Measurements from ENCODE around the gene SNX13.
"Not testable (repeated sequence)": the region's sequence is repeated elsewhere in the genome, so short reads cannot be mapped to it uniquely, and the experiment has no call there.

The SNX13 gene

DNA sequence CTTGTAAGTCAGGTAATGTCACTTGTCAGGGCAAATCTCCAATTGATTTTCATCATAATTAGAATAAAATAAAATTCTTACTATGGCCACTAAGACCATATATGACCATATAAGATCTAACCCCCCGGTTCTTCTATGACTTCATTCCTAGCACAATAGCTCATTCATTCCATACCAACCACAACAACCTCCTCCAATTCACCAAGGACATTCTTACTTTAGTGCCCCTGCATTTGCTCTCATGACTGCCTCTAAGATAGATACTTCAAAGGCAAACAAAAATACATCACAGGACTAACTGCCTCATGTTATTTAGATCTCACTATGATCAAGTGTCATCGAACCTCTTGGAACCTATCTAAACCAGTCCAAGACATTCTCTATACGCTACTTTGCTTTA lies 90.8 kb downstream of the SNX13 start:
- no peak for DNase-seq (ENCODE audit: low read depth)

DNA sequence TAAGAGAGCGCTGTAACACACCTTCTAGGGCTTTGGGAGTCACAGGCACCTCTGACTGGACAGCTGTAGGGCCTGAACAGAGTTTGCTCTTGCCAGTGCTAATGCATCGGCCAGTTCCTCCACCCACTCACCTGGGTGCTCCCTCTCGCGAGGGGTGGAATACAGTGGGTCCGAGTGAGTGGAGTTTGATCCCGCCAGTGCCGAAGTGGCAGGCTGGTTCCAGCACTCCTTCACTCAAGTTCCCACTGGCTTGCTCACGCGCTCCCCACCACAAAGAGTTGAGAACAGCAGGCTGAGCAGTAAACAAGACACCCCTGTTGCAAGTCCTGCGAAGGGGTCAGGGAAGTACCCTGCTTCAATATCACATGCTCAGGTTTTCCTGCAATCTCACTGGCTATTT lies 91.8 kb downstream of the SNX13 start:
- DNase-seq (ENCODE audit: low read depth) = no peak

DNA sequence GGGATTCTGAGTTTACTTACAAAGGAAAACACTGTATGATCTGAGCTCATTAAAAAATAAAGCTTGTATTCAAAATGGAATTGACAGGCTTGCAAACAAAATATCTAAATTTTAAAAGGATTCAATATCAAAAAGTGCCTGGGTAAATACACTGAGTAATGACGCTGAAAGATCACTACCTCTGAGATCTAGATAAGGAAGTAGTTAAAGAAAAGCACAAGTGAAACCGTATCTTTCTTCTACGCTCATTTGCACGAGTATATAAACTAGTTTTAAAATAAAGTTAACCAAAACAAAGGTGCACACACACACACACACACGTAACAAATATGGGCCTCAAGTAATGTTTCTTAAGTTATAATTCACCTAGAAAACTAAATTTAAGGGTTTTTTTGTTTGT lies 93.4 kb downstream of the SNX13 start:
- no peak for DNase-seq (ENCODE audit: low read depth)

DNA sequence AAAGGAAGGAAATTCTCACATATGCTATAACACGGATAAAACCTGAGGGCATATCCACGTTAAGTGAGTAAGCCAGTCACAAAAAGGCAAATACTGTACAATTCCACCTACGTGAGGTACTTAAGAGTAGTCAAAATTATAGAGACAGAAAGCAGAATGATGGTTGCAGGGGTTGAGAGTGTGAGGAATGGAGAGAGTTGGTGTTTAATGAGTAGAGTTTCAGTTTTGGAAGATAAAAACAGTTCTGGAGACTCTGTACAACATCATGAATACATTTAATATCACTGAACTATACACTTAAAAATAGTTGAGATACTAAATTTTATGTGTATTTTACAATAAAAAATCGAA lies 95.1 kb downstream of the SNX13 start:
- DNase-seq (ENCODE audit: low read depth) = no peak

DNA sequence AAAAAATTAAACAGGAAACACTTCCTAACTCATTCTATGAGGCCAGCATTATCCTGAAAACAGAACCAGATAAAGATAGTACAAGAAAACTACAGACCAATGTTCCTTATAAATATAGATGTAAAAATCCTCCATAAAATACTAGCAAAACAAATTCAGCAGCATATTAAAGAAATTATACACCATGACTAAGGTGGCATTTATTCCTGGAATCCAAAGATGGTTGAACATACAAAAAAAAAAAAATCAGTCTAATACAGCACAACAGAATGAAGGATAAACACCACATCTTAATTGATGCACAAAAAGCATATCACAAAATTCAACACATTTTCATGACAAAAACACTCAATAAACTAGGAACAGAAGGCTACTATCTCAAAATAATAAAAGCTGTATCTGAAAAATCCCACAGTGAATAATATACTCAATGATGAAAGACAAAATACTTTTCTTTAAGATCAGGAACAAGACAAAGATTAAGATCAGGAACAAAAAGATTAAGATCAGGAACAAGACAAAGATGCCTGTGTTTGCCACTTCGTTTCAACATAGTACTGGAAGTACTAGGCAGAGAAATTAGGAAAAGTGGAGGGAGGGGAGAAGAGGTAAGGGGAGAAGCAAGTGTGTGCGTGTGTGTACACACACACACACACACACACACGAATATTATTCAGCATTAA lies 95.6 kb downstream of the SNX13 start:
- DNase-seq (ENCODE audit: low read depth) = no peak

DNA sequence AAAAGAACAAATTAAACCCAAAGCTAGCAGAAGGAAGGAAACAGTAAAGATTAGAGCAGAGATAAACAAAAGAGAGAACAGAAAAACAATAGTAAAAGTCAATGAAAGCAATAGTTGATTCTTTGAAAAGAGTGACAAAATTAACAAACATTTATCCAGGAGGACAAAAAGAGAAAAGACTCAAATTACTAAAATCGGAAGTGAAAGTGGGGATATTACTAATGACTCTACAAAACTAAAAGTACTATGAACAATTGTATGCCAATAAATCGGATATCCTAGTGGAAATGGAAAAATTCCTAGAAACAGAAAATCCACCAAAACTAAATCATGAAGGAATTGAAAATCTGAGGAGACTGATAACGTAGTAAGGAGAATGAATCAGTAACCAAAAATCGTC lies 96.3 kb downstream of the SNX13 start:
- no peak for DNase-seq (ENCODE audit: low read depth)

DNA sequence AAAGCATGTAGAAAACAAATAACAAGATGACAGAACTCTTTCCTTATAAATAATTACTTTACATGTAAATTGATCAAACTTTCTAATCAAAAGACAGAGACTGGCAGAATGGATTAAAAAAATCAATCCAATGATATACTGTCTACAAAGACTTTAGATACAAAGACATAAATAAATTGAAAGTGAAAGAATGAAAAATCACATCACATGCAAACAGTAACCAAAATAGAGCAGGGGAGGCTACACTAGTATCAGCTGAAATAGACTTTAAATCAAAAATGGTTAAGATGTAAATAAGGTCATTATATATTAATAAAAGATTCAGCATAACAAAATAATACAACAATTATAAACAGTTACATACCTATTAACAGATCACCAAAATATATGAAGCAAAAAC lies 97.3 kb downstream of the SNX13 start:
- DNase-seq (ENCODE audit: low read depth) = no peak

DNA sequence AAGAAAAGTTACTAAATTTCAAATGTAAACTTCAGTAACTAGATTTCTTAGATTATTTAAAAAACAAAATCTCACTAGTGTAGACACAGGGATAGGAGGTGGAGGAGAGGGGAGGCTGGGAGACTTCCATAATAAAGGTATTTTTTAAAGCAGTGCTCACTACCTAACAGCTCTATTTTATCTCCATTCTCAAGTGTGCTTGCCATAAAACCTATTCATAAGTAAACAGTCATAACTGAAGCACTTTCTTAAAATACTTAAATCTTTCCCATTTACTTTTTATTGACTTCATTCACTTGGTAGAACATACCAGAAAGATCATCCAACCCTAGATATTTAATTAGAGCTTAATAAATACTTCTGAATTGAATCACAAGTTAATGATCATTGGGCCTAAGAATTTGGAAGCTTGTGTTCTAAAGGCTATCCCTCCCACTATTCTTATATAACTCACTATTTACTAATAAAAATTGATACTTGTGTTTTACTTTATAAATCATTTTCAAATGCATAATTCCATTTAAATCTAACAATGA lies 107.4 kb downstream of the SNX13 start:
- no peak for DNase-seq (ENCODE audit: low read depth)

DNA sequence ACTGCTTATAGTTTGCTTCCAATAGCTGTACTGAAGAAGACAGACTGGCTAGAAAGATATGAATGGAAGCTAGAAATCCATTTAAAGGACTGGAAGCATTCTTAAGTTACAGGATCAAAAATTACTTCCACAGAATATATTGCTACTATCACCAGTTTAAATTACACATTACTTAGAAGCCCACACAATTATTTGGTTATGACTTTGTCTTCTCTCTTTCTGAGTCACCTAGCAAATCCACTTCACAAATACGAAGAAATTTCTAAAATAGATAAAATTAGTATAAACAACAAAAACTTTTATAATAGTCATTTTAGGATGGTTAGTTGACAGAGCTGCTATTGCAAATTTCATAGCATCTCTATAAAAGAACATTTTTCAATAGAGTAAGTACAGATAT lies 108.1 kb downstream of the SNX13 start:
- no peak for DNase-seq (ENCODE audit: low read depth)

DNA sequence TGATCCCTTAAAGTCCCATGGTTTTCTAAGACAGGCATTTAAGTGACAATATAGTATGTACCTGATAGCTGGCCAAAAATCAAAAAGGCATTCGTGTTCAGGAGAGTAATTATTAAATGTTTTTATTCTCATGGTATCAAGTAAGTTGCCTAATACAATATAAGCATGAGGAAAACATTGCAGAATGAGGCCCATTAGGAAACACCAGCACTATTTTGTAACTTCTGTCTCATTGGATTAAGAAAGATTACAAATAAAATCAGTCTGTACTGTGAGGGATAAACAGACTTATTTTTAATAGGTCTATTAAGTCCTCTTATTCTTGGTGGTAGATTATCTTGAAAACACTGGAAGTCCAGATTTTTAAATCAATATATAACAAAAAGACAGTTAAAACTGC lies 110.1 kb downstream of the SNX13 start:
- DNase-seq (ENCODE audit: low read depth) = no peak

DNA sequence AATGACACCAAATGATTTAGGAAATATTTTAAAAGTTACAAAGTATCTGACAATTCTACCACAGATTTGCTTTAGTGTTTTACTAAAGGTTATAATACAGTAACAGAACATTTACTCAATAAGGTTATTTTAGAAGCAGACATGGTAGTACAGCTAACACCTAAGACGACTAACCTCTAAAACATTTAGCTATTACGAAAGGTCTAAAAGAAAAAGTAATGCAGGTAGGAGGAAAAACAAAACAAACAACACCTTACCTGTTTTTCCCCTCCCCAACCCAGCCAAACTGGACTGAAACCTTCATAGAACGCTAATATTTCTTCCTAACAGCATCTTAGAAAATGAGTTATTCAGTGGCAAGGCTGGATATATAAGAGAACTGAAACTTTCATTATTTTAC lies 111.3 kb downstream of the SNX13 start:
- DNase-seq (ENCODE audit: low read depth) = no peak

DNA sequence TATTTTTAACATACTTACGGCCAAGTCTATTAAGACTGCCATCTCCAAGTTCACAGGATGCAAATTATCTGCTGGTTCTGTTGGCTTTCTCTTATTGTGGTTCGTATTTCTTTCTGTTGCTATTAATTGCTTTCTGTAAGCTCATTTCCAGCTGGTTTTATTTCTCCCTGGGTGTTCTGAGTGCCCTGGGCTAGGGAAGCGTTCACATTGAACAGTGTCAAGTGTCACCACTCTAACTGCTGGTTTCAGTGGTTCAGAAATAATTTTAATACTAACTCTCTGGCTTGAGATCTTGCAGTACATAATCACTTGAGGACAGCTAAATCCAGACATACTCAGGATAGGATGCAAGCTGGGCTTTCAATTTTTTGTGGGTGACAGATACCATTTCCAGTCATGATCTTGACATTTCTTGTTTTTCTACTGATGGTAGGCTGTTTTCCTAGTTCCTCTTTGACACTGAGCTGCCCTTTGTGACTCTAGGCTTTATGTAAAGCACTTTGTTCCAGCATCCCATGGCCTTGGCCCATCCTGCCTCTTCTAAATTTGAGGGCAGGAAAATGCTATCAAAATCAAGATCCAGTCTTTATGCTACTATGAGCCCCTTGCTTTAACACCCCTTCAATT lies 117.6 kb downstream of the SNX13 start:
- no peak for DNase-seq (ENCODE audit: low read depth)

DNA sequence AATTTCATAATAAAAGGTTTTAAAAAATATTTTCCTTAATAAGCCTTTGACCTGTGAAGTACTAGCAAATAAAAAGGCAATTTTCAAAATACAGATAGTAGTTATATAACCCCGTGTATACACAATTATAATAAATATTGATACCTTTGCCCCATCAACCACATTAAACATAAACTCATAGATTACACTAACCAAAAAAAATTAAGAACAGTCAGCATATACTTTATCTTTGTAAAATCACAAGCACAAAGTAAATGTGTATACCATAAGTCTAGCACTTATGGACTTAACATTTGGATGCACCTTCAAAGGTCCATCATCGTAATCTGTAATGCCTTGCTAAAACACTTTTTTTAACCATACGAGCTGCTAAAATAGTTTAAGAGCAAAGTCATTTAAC lies 123.4 kb downstream of the SNX13 start:
- DNase-seq (ENCODE audit: low read depth) = no peak

DNA sequence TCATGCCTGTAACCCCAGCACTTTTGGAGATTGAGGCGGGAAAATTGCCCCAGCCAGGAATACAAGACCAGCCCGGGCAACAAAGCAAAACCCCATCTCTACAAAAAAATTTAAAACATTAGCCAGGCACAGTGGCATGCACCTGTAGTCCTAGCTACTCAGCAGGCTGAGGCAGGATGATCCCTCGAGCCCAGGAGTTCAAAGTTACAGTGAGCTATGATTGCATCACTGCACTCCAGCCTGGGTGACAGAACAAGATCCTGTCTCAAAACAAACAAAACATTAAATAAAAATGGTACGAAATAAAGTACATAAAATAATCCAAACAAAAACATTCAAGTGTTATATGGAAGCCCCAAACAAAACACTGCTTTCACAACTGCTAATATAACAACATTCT lies 125.0 kb downstream of the SNX13 start:
- DNase-seq (ENCODE audit: low read depth) = no peak

DNA sequence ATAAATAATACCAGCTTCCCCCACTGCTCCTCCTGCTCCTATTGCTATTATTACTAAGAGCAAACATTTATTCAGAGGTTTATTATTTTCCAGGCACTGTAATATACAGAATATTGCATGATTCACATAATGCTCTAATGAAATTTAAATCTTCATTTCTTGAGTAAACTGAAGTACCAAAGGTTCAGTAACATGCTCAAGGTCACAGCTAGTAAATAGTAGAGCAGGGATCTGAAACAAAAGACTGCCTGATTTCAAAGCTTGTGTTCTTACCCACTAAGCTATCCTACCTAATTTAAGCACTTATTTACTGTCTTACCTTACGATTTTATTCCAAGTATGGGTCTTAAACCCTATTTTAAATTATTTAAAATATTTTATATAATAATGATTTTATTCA lies 126.2 kb downstream of the SNX13 start:
- no peak for DNase-seq (ENCODE audit: low read depth)

DNA sequence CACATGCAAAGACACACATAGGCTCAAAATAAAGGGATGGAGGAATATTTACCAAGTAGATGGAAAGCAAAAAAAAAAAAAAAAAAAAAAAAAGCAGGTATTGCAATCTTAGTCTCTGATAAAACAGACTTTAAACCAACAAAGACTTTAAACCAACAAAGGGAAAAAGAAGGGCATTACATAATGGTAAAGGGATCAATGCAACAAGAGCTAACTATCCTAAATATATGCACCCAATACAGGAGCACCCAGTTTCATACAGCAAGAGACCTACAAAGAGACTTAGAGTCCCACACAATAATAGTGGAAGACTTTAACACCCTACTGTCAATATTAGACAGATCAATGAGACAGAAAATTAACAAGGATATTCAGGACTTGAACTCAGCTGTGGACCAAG lies 131.1 kb downstream of the SNX13 start:
- not testable (repeated sequence) for DNase-seq (ENCODE audit: low read depth)

DNA sequence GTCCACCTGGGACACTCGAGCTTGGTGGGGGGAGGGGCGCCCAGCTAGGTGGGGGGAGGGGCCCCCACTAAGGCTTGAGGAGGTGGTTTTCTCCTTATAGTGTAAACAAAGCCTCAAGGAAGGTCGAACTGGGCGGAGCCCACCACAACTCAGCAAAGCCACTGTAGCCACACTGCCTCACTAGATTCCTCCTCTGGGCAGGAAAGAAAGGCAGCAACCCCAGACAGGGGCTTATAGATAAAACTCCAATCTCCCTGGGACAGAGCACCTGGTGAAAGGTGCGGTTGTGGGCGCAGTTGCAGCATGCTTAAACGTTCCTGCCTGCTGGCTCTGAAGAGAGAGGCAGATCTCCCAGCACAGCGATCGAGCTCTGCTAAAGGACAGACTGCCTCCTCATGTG lies 133.1 kb downstream of the SNX13 start:
- no peak for DNase-seq (ENCODE audit: low read depth)

DNA sequence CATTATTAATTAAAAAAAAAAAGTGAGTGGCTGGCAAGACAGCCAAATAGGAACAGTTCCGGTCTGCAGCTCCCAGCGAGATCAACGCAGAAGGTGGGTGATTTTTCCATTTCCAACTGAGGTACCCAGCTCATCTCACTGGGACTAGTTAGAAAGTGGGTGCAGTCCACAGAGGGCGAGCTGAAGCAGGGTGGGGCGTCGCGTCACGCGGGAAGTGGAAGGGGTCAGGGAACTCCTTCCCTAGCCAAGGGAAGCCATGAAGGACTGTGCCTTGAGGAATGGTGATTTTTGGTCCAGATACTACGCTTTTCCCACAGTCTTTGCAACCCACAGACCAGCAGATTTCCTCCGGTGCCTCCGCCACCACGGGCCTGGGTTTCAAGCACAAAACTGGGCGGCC lies 133.7 kb downstream of the SNX13 start:
- no peak for DNase-seq (ENCODE audit: low read depth)

DNA sequence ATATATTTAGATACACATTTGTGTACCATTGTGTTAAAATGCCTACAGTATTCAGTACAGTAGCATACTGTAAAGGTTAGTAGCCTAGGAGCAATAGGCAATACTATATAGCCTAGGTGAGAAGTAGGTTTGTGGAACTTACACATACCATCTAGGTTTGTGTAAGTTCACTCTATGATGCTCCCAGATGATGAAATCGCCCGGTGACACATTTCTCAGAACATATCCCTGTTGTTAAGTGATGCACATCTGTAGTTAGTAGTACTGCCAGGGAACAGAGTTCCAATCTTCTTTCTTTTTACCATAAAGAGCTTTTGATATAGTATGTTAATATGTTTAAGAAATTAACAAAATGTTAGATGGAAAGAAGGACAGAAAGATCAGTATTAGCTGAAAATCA lies 138.2 kb downstream of the SNX13 start:
- no peak for DNase-seq (ENCODE audit: low read depth)

DNA sequence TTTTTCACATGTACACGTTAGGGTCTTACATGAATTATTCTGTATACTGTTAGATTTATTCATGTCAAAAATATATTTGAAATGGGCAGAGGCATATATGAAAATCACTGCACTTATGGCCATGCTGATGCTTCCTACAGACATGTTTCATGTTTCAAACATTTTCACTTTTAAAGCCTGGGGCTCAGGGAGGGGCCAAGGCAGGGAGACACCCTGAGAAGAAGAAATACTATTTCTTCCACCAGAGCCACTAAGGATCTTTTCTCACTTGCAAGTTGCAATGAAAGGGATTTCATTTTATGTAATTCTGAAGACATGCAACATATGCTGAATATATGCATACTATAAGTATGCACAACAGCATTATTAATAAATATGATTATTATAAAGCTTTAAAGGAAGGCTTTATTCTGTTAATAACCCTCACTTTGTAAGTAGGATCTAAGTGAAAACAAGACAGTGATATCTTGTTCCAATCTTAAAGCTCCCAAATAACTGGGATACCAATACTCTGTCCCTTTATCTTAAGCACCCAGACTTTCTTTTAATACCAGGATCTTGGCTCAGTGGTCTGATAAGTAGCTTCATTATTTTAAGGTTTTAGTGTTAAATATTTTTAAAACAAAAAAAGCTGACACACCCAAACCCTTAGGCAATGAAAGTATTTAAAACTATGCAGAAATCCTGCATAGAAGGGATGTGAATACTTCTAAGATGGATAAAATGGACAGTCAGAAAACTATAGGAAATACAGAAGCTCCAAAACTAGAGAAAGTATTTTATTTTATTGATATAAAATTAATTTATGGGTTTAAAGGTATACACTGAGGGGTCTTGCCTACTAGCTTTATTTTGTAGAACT lies 148.0 kb downstream of the SNX13 start:
- DNase-seq (ENCODE audit: low read depth) = no peak

DNA sequence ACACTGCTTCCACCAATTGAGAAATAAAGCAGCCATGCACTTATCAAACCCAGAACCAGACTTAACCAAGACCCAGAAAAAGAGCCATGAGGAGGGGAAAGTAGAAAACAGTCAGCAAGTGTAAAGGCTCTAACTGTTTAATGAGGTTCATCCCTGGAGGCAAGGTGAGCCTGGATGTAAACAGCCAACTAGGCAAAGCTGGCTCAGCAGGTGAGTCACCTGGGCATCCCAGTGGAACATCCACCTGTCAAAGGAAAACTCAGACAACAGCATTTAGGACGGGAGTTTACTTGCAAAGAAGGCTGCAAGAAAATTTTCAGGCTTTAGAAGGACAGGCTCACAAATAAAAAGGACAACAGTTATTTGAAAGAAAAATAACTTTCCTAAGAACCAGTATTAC lies 153.0 kb downstream of the SNX13 start:
- no peak for DNase-seq (ENCODE audit: low read depth)

DNA sequence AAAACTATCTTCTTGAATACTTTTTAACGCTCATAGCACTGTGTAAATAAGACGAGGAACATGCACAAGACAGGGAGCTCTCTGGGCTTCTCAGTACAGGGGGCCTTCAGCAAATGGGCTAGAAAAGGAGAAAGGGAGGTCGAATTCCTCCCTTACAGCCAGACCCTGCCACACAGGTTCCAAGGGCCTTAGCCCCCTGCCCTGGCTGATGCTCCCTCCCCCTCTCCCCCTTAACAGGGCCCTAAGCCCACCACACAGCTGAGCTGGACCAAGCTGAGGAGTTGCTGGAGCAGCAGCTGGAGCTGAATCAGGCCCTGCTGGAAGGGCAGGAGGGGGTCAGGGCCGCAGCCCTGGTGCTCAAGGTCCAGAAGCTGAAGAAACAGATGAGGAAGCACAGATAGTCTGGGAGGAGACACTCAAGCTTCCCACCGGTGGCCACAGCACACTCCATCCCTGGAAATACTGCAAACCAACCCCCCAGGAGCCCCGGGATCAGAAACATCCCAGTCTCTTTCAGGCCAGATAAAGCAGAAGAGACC lies 153.9 kb downstream of the SNX13 start:
- no peak for DNase-seq (ENCODE audit: low read depth)

DNA sequence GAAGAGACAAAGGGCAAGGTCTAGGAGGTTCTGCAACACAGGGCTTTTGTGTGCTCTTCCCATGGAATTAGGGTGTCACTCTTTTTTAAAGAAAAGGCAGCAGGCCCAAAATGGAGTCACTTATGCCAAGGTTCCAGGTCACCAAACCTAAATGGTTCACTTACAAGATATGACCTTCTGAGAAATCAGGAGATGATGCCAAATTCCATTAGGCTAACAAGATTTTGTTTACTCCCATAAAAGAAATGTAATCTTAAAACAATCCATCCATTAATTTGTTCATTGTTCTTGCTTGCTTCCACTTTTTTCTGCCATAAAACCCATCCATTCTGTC lies 158.1 kb downstream of the SNX13 start:
- DNase-seq (ENCODE audit: low read depth) = no peak
